PC-3 (cell line): ENCODE data around the gene ANKRD13C.

Experiments used
- EZH2phosphoT487 ChIP-seq: fragments of 300-600 bp; sonication (generic); IDR thresholded peaks from 2 replicates; pipeline ENCODE4 v1.6.1; 2018; ENCODE audit warnings: mild to moderate bottlenecking, antibody characterized with exemption, low read length, borderline replicate concordance
- TF ChIP-seq, protein P1 (sequence below): fragments of 300-600 bp; sonication (generic); conservative IDR thresholded peaks from 2 replicates; pipeline ENCODE4 v1.5.1; 2017; ENCODE audit warnings: antibody characterized with exemption, low read depth, mild to moderate bottlenecking, low read length

DNA sequence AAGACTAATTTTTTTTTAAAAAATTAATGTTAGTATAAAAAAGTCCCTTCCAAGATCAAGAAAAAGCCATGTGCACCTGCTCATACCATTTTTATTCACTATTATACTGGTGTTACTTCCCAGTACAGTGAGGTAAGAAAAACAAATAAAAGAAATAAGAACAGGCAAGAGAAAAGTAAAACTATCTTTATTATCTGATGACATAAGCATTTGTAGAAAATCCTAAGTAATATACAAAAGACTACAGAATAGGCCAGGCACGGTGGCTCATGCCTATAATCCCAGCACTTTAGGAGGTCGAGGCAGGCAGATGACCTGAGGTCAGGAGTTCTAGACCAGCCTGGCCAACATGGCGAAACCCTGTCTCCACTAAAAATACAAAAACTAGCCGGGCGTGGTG lies 68.1 kb downstream of the ANKRD13C start:
- TF ChIP-seq, protein P1, sequence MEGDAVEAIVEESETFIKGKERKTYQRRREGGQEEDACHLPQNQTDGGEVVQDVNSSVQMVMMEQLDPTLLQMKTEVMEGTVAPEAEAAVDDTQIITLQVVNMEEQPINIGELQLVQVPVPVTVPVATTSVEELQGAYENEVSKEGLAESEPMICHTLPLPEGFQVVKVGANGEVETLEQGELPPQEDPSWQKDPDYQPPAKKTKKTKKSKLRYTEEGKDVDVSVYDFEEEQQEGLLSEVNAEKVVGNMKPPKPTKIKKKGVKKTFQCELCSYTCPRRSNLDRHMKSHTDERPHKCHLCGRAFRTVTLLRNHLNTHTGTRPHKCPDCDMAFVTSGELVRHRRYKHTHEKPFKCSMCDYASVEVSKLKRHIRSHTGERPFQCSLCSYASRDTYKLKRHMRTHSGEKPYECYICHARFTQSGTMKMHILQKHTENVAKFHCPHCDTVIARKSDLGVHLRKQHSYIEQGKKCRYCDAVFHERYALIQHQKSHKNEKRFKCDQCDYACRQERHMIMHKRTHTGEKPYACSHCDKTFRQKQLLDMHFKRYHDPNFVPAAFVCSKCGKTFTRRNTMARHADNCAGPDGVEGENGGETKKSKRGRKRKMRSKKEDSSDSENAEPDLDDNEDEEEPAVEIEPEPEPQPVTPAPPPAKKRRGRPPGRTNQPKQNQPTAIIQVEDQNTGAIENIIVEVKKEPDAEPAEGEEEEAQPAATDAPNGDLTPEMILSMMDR: no peak
- TF ChIP-seq EZH2phosphoT487: no peak
